Measurements from ENCODE around the gene CRTAP.

GRCh38 chr3:33071181-33071580, 42.6 kb upstream of the CRTAP start:
- TF ChIP-seq CTCF (conservative IDR thresholded peaks at IDR 0.05; ENCODE audit: low read depth, low read length) (no peak), EZH2 (IDR thresholded peaks at IDR 0.05; ENCODE audit: low read length, unreplicated experiment) (no peak), EZH2phosphoT487 (IDR thresholded peaks at IDR 0.05; ENCODE audit: borderline replicate concordance, low read length) (no peak)
